NCI-H82 treated with DMSO at 0.1 percent for 48 hours (cell line): ENCODE data around the gene FOCAD.

Experiments
- DNase-seq: peaks from one replicate; lab custom pipeline; 2025; ENCODE audit not compliant: unreplicated experiment; lab: John Stamatoyannopoulos, UW

Gene FOCAD

DNA sequence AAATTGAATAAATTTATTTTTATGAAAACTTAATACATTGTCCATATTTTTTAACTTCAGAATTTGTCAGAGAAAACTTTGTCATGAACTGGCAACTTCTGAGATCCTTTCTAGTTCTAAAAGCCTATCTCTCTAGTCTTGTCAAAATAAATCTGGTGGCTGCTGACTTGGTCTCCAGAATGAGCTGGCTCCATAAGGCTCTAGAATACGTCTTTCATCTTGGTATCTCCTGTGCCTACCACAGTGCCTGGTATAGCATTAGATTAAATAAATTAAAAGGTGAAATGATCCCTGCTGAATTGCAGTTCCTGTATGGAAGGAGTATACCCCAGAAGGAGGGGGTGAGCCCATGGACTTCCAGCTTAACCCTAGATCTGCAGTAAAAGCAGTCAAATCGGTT is 2.6 kb upstream of the FOCAD start:
- no peak for DNase-seq

GRCh38 chr9:20683351-20684034 is 566 bp upstream of the FOCAD start:
- DNase-seq, result no peak

GRCh38 chr9:20684875-20685696 is 1.0 kb downstream of the FOCAD start:
- no peak for DNase-seq

GRCh38 chr9:20685769-20686168 is 1.7 kb downstream of the FOCAD start:
- DNase-seq, result no peak

- no peak for DNase-seq
These were observed 5.8 kb downstream of the FOCAD start for GRCh38 chr9:20689833-20690232.

DNA sequence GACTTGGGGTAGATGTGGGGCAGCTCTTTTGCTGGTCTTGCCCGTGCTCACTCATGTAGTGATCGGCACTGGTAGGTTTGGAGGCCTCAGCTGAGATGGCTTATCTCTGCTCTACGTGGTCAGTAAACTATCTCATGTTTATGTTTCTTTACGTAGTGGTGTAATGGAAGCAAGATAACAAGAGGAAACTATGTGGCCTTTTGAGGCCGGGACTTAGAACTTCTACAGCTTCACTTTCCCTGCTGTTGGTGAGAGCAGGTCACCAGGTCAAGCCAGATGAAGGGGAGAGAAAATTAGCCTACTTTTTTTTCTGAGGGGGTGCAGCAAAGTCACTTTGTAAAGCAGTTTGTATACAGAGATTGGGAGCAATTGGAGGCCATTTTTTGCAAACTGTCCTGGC is 8.5 kb downstream of the FOCAD start:
- DNase-seq, result no peak

DNA sequence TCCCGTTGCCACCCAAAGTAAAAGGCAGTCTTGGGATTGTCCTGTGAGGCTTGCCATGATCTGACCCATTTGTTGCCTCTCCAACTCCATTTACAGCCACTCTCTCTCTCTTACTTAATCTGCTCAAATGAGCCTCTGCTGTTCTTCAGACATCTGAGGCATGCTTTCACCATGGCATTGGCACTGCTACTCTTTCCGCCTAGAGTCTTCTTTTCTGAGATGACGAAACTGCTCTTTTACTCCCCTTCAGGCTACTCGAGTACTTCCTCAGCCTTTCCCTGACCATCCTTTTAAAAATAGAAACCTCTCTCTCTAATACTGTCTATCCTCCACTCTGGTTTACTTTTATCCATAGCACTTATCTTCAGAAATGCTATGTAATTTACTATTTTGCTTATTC is 9.0 kb downstream of the FOCAD start:
- no peak for DNase-seq

GRCh38 chr9:20694248-20694647 is 10.2 kb downstream of the FOCAD start:
- no peak for DNase-seq

GRCh38 chr9:20697021-20697719 is 13.1 kb downstream of the FOCAD start:
- no peak for DNase-seq

- no peak for DNase-seq
These were observed 14.7 kb downstream of the FOCAD start for GRCh38 chr9:20698782-20699181.

GRCh38 chr9:20701060-20701459 is 17.0 kb downstream of the FOCAD start:
- DNase-seq, result no peak

- no peak for DNase-seq
These were observed 18.5 kb downstream of the FOCAD start for GRCh38 chr9:20702570-20702969.

GRCh38 chr9:20703146-20703545 is 19.1 kb downstream of the FOCAD start:
- DNase-seq, result no peak

GRCh38 chr9:20707708-20708107 is 23.6 kb downstream of the FOCAD start:
- DNase-seq, result no peak

GRCh38 chr9:20713172-20713571 is 29.1 kb downstream of the FOCAD start:
- peak; percentile 13 for DNase-seq

- DNase-seq, result no peak
These were observed 30.7 kb downstream of the FOCAD start for GRCh38 chr9:20714442-20715415.

DNA sequence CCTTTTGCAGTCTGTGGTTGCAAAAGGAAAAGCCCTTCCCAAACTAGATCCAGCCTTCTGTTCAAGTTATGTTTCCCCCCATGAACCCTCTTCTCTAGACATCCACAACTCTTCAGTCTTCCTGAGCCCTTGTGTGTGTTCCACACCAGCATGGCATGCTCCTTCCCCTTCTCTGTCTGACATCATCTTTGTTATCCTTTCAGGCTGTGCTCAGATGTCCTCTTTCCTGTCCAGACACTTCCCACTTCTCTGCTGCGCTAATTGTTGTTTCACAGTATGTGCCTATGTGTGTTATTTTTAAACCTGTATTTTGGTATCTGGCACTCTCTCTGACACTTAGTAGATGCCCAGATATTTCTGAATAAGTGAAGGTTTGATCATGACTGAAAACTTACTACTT is 38.2 kb downstream of the FOCAD start:
- no peak for DNase-seq

DNA sequence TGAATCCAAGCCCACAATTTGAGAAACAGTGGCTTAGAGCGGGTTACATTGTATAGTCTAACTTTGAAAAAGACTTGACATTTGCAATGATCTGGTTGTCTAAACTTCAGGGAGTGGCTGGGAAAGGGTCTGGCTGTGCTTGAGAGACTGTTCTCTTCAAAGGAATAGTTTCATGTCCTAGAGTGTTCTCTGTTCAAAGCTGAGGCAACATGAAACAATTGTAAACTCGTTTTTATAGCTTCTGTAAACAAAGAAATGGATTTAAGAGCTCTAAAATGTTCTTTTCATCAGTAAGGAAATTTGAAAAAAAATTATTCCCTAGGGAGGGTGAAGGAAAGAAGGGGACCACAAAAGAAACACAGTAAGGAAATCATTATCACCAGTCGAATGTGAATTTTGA is 41.6 kb downstream of the FOCAD start:
- no peak for DNase-seq

DNA sequence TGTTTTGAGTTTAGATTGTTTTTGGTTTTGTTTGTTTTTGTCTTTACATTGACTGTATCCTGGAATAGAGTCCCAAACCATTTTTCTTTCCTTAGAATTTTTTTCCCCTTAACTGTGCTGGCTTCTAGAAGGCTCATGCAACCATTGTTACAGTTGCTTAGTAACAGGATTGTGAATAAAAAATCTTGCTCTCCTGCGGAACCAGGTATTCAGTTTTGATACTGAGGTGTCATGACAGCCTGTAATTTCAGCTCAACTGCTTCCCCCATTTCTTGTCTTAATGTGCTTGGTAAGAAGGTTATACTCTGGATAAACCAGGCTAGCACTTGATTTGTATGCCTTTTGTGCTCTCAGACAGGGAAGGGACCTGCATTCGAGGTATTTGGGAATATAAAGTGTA is 42.1 kb downstream of the FOCAD start:
- no peak for DNase-seq

DNA sequence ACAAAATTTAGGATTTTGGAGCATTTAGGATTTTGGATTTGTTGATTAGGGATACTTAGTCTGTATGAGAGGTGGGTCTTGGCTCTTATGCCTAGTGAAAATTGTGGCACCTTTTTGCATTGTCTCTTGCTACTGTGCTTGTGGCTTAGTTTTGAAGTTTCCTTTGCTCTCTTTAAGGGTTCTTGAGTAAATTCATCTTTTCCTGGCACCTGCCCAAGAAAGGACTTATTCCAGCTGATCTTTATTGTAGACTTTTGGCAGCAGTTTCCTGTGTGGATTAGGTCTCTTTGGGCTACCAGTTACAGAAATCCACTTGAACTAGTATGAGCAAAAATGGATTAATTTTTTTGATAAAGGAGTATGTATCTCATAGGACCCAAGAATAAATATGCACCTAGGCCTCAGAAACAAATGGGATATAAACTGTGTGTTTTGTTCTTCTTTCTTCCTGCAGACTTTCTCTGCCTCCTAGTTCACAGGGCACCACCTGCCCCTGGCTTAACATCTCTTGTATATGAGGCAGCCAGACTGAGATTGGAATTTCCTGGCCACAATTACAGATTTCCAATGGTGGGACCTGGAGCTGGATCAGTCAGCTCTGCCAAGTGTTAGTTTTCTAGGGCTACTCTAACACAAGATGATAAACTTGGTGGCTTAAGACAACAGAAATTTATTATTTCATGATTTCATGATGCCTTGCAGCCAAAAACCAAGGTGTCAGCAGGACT is 44.6 kb downstream of the FOCAD start:
- no peak for DNase-seq
